H1 (cell line): ENCODE results near the gene SBK1. TPM values are rescaled to one million over a fixed set of nuclear protein-coding genes. Genes with fewer than 3 reads are reported as not detected.
A peak's percentile ranks its signal among the peaks of the same experiment; 100 is the strongest.

Experiments used
- CTCF ChIA-PET: fragments of 300-600 bp; sonication (Branson Sonifier 250); formaldehyde crosslinking; loops from one replicate; lab custom pipeline; 2021; ENCODE audit not compliant: partially characterized antibody; lab: Charles Lee
- POLR2A ChIA-PET: fragments of 300-600 bp; sonication (Branson Sonifier 250); formaldehyde crosslinking; loops from one replicate; lab custom pipeline; 2021; ENCODE audit warnings: inconsistent platforms; ENCODE audit not compliant: partially characterized antibody; lab: Charles Lee
- DNase-seq, 2 experiments: peaks; one replicate each; pipeline versions ENCODE4 v3.0.0 to v3.0.0-alpha.2; 2010 to 2022; ENCODE audit warnings: low spot score in 2 of 2, low read depth in 1 of 2, mixed read lengths in 1 of 2
- FAIRE-seq: peaks from 2 replicates; lab custom pipeline; 2011; peaks lifted over from hg19 to GRCh38; lab: Jason Lieb, UNC
- H2AFZ ChIP-seq: 2 replicates; pipeline ENCODE4 v1.8.1; 2012; ENCODE audit warnings: low read length, inconsistent platforms
- H2AK5ac ChIP-seq: 2 replicates; pipeline ENCODE4 v1.6.1; 2013; ENCODE audit warnings: low read depth, low read length
- H2BK120ac ChIP-seq: replicated peaks from 2 replicates; pipeline ENCODE3; 2013; ENCODE audit warnings: low read depth, low read length, inconsistent platforms
- H2BK12ac ChIP-seq: 2 replicates; pipeline ENCODE4 v1.6.1; 2013; ENCODE audit warnings: low read depth, low read length
- H2BK15ac ChIP-seq: 2 replicates; pipeline ENCODE4 v1.6.1; 2013; ENCODE audit warnings: low read length
- H2BK20ac ChIP-seq: 2 replicates; pipeline ENCODE4 v1.6.1; 2013; ENCODE audit warnings: low read length
- H2BK5ac ChIP-seq: 2 replicates; pipeline ENCODE4 v1.6.1; 2013; ENCODE audit warnings: low read depth, low read length
- H3K14ac ChIP-seq: 2 replicates; pipeline ENCODE4 v1.6.1; 2013; ENCODE audit warnings: inconsistent platforms; ENCODE audit not compliant: insufficient read length
- H3K18ac ChIP-seq: 2 replicates; pipeline ENCODE4 v1.6.1; 2013; ENCODE audit warnings: low read length; ENCODE audit errors: extremely low read depth
- H3K23ac ChIP-seq: 2 replicates; pipeline ENCODE4 v1.6.1; 2013; ENCODE audit warnings: inconsistent platforms; ENCODE audit not compliant: insufficient read length
- H3K23me2 ChIP-seq: 2 replicates; pipeline ENCODE4 v1.6.1; 2013; ENCODE audit warnings: low read depth, low read length
- H3K27ac ChIP-seq: 2 replicates; pipeline ENCODE4 v1.6.1; 2011; ENCODE audit warnings: low read depth, low read length, inconsistent platforms
- H3K27me3 ChIP-seq, 4 experiments: replicated peaks in 1 of 4; 1 replicate in 1 of 4; 2 replicates in 3 of 4; pipeline versions ENCODE4 v1.6.1 to v1.8.1; 2011 to 2013; ENCODE audit warnings: low read length in 3 of 4, mild to moderate bottlenecking in 3 of 4, inconsistent platforms in 2 of 4, mixed read lengths in 2 of 4, moderate library complexity in 1 of 4; ENCODE audit not compliant: control insufficient read depth in 3 of 4, insufficient read depth in 3 of 4; ENCODE audit errors: extremely low read depth in 1 of 4
- H3K36me3 ChIP-seq, 4 experiments: 2 replicates each; pipeline versions ENCODE4 v1.6.1 to v1.8.1; 2011 to 2013; ENCODE audit warnings: mild to moderate bottlenecking in 4 of 4, low read length in 3 of 4, moderate library complexity in 2 of 4, control low read depth in 1 of 4, inconsistent platforms in 1 of 4; ENCODE audit not compliant: insufficient read depth in 4 of 4, control insufficient read depth in 2 of 4
- H3K4ac ChIP-seq: replicated peaks from 2 replicates; pipeline ENCODE3; 2013; ENCODE audit warnings: low read length, low read depth, mixed read lengths, inconsistent platforms; ENCODE audit not compliant: insufficient read length
- H3K4me1 ChIP-seq, 4 experiments: replicated peaks in 1 of 4; 1 replicate in 1 of 4; 2 replicates in 3 of 4; pipeline versions ENCODE4 v1.6.1 to v1.8.1; 2011 to 2013; ENCODE audit warnings: low read length in 3 of 4, inconsistent platforms in 2 of 4, mixed read lengths in 1 of 4; ENCODE audit not compliant: insufficient read depth in 4 of 4, control insufficient read depth in 3 of 4
- H3K4me2 ChIP-seq, 2 experiments: 2 replicates each; pipeline versions ENCODE4 v1.6.1 to v1.8.1; 2011 to 2013; ENCODE audit warnings: low read depth in 2 of 2, low read length in 2 of 2, control low read depth in 1 of 2, inconsistent platforms in 1 of 2, mild to moderate bottlenecking in 1 of 2; ENCODE audit not compliant: insufficient read depth in 1 of 2
- H3K4me3 ChIP-seq, 4 experiments: fragments of 200-600, 300-600 bp in 1 of 4; sonication (generic), shearing (Covaris generic), sonication (Bioruptor Twin) in 1 of 4; 2 replicates each; pipeline versions ENCODE4 v1.5.1 to v1.8.1; 2011 to 2016; ENCODE audit warnings: low read length in 4 of 4, low read depth in 3 of 4, control low read depth in 2 of 4, inconsistent platforms in 2 of 4, mild to moderate bottlenecking in 2 of 4, mixed read lengths in 1 of 4, moderate library complexity in 1 of 4; ENCODE audit not compliant: insufficient read depth in 2 of 4; ENCODE audit errors: extremely low read depth in 1 of 4
- H3K56ac ChIP-seq: replicated peaks from 2 replicates; pipeline ENCODE3; 2013; ENCODE audit warnings: low read depth, mild to moderate bottlenecking, mixed read lengths, low read length, inconsistent platforms; ENCODE audit not compliant: insufficient read length
- H3K79me1 ChIP-seq: 2 replicates; pipeline ENCODE4 v1.6.1; 2013; ENCODE audit warnings: low read depth, low read length, control low read depth
- H3K79me2 ChIP-seq, 2 experiments: 2 replicates each; pipeline versions ENCODE4 v1.6.1 to v1.8.1; 2012 to 2013; ENCODE audit warnings: low read length in 2 of 2, mild to moderate bottlenecking in 2 of 2, inconsistent platforms in 1 of 2; ENCODE audit not compliant: insufficient read depth in 2 of 2, control insufficient read depth in 1 of 2
- H3K9ac ChIP-seq, 4 experiments: replicated peaks in 1 of 4; 1 replicate in 1 of 4; 2 replicates in 3 of 4; pipeline versions ENCODE4 v1.6.1 to v1.8.1; 2011 to 2013; ENCODE audit warnings: low read depth in 3 of 4, low read length in 3 of 4, control low read depth in 2 of 4, mild to moderate bottlenecking in 2 of 4, moderate library complexity in 2 of 4, inconsistent platforms in 1 of 4; ENCODE audit errors: extremely low read depth in 1 of 4
- H3K9me3 ChIP-seq, 2 experiments: 2 replicates each; pipeline versions ENCODE4 v1.6.1 to v1.8.1; 2012 to 2013; ENCODE audit warnings: mild to moderate bottlenecking in 2 of 2, moderate library complexity in 2 of 2, control low read depth in 1 of 2, inconsistent platforms in 1 of 2, low read depth in 1 of 2, low read length in 1 of 2, mixed read lengths in 1 of 2; ENCODE audit not compliant: insufficient read depth in 2 of 2
- H4K20me1 ChIP-seq, 2 experiments: replicated peaks in 1 of 2; 2 replicates each; pipeline versions ENCODE3 to v1.8.1; 2011 to 2013; ENCODE audit warnings: inconsistent platforms in 2 of 2, low read length in 2 of 2, mild to moderate bottlenecking in 1 of 2; ENCODE audit not compliant: insufficient read depth in 2 of 2, control insufficient read depth in 1 of 2
- H4K5ac ChIP-seq: 2 replicates; pipeline ENCODE4 v1.6.1; 2013; ENCODE audit warnings: low read length, low read depth, mixed read lengths, inconsistent platforms; ENCODE audit not compliant: insufficient read length
- H4K8ac ChIP-seq: 2 replicates; pipeline ENCODE4 v1.8.0; 2013; ENCODE audit warnings: mild to moderate bottlenecking, moderate library complexity, low read length, inconsistent platforms; ENCODE audit not compliant: insufficient read depth; ENCODE audit errors: extremely low read depth
- H4K91ac ChIP-seq: replicated peaks from 2 replicates; pipeline ENCODE3; 2013; ENCODE audit warnings: low read length, mixed read lengths, inconsistent platforms; ENCODE audit not compliant: insufficient read length
- KDM1A ChIP-seq: fragments of 200-600, 300-600 bp; sonication (generic); IDR thresholded peaks from 2 replicates; pipeline ENCODE4 v1.7.1; 2016; ENCODE audit warnings: mild to moderate bottlenecking, low read length, borderline replicate concordance
- TCF12 ChIP-seq: IDR thresholded peaks from 2 replicates; pipeline ENCODE4 v1.6.1; 2011; ENCODE audit warnings: low read depth, mild to moderate bottlenecking, low read length
- WGBS, 2 experiments: shearing (Covaris generic) in 1 of 2; methylation state at CpG; one replicate each; pipeline versions ENCODE4 v1.1.6 to v1.1.7; 2013 to 2015; ENCODE audit warnings: low lambda C conversion rate in 2 of 2, mixed read lengths in 2 of 2, inconsistent platforms in 1 of 2, low coverage in 1 of 2, missing lambda C conversion rate in 1 of 2; ENCODE audit not compliant: insufficient replicate concordance in 2 of 2, insufficient coverage in 1 of 2, insufficient read length in 1 of 2; ENCODE audit errors: extremely low coverage in 1 of 2, missing lambda C conversion rate in 1 of 2; 5-methylcytosine and 5-hydroxymethylcytosine counted together
- polyA plus RNA-seq, 7 experiments: library from polyadenylated mRNA; depleted of rRNA in 3 of 7; stranded (reverse) in 5 of 7; unstranded in 2 of 7; fragments of >200 nt in 5 of 7; fragments of 200-250 nt in 2 of 7; gene quantifications; 1 replicate in 5 of 7; 2 replicates in 1 of 7; 4 replicates in 1 of 7; pipeline versions ENCODE4 v1.2.1 to v1.2.3, GENCODE V29; 2011 to 2013; ENCODE audit warnings: missing spikeins in 2 of 7, mixed read lengths in 2 of 7
- total RNA-seq: library from RNA; stranded (reverse); fragmentation: NEBNext Ultra II Directional; extraction: Animal tissue kit (Norgen Biotek cat#: 25700); gene quantifications from 2 replicates; pipeline ENCODE4 v1.2.1, GENCODE V29; 2021
- TF ChIP-seq, protein P1 (sequence below): IDR thresholded peaks from 2 replicates; pipeline ENCODE4 v1.6.1; 2011; ENCODE audit warnings: low read depth, mild to moderate bottlenecking, low read length; ENCODE audit not compliant: insufficient read depth

The SBK1 gene
- total and polyA plus RNA-seq, 2 of the 8 experiments (the other 6 are each of a cell fraction or from before 2014, with no cell fraction given), result 18.2 to 73.9 TPM

DNA sequence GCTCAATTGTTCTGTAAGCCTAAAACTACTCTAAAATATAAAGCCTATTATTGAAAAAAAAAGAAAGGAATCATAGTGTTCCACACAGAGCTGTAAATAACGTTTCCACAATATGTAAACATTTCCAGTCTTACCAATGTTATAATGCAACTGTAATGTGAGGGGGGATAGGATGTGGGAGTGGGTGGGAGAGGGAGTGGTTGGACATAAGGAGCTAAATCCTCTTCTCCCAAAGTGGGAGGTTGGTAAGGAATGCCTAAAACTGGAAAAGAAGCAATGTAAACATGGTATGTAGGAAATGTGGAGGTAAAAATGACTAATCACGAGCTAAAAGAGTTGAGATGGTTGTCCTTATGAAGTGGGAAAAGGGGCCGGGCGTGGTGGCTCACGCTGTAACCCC, 17.6 kb upstream of the SBK1 start:
- Histone ChIP-seq H2BK12ac (no peak overlapping the region), H3K9me3 (no peaks in the 10 kb centered on the region), H2BK20ac (0 out of 2 replicates have a peak overlapping the region, but pooled peaks have one; percentile 48), H3K9ac (no peak overlapping the region), H3K4me2 (no peak overlapping the region), H2AK5ac (no peak overlapping the region), H3K79me2 (no peaks in the 10 kb centered on the region), H4K8ac (no peak overlapping the region), H3K14ac (no peak overlapping the region), H2AFZ (no peak overlapping the region), H2BK120ac (no peak overlapping the region), H3K27me3 (peaks cover 0 to 8% (median 5%) of the 10 kb centered on the region in 4 experiments; a peak in 5 of 7 replicates), H3K23ac (no peak overlapping the region), H2BK5ac (no peak overlapping the region), H3K79me1 (no peaks in the 10 kb centered on the region), H3K4me3 (no peak overlapping the region), H3K18ac (no peak overlapping the region), H3K23me2 (peaks cover 2% of the 10 kb centered on the region; the same call in 1 of the 2 replicates), H4K20me1 (no peaks in the 10 kb centered on the region), H4K91ac (no peak overlapping the region), H2BK15ac (no peak overlapping the region), H3K36me3 (no peaks in the 10 kb centered on the region), H3K4me1 (peaks cover 0 to 11% (median 1%) of the 10 kb centered on the region in 4 experiments; a peak in 4 of 7 replicates), H3K56ac (no peak overlapping the region), H3K27ac (no peak overlapping the region), H4K5ac (no peak overlapping the region), H3K4ac (no peak overlapping the region)
- ChIA-PET CTCF (interaction anchor here (0.7 to 1.2 kb wide), 6 partner anchors 8 to 47 kb away, joined by 3 to 6 read pairs (median 3); no protein-coding TSS in a partner anchor), POLR2A (interaction anchor here (1.2 kb wide), 2 partner anchors 14 to 39 kb away, joined by 3 read pairs; no protein-coding TSS in a partner anchor)
- WGBS, 2 experiments, result 87% methylated on average over 5 of the region's 5 CpGs; no CpG with 5 or more reads in 1 of the 2 experiments
- DNase-seq, result no peak
- FAIRE-seq, result no peak
- TF ChIP-seq KDM1A (no peak), TCF12 (no peak)
- TF ChIP-seq, protein P1, sequence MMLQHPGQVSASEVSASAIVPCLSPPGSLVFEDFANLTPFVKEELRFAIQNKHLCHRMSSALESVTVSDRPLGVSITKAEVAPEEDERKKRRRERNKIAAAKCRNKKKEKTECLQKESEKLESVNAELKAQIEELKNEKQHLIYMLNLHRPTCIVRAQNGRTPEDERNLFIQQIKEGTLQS, result no peak
